Mesothelial cell of epicardium (in vitro differentiated cells): ENCODE results near the gene CEP44. TPM values are rescaled to one million over a fixed set of nuclear protein-coding genes. Genes with fewer than 3 reads are reported as not detected.

Source experiments
- DNase-seq, 2 experiments: peaks; one replicate each; pipeline ENCODE4 v3.0.0; 2021; ENCODE audit warnings: low spot score in 2 of 2; ENCODE audit not compliant: unreplicated experiment in 2 of 2
- H3K27ac Mint-ChIP-seq: 2 replicates; pipeline ENCODE4 v1.8.0; 2021; ENCODE audit warnings: mixed read lengths
- H3K27me3 Mint-ChIP-seq: 2 replicates; pipeline ENCODE4 v1.8.0; 2021; ENCODE audit warnings: low read depth, mixed read lengths
- H3K36me3 Mint-ChIP-seq: 2 replicates; pipeline ENCODE4 v1.8.0; 2021; ENCODE audit warnings: mixed read lengths
- H3K4me1 Mint-ChIP-seq: 2 replicates; pipeline ENCODE4 v1.8.0; 2021; ENCODE audit warnings: mixed read lengths
- H3K4me3 Mint-ChIP-seq: 2 replicates; pipeline ENCODE4 v1.8.0; 2021; ENCODE audit warnings: mild to moderate bottlenecking, moderate library complexity, mixed read lengths
- H3K9me3 Mint-ChIP-seq: 2 replicates; pipeline ENCODE4 v1.8.0; 2021; ENCODE audit warnings: mixed read lengths
- CTCF ChIP-seq: fragments of 200-600 bp; sonication (generic); IDR thresholded peaks from one replicate; pipeline ENCODE4 v1.5.0; 2021; ENCODE audit warnings: antibody characterized with exemption; ENCODE audit not compliant: unreplicated experiment
- total RNA-seq: library from RNA; stranded (reverse); gene quantifications from 3 replicates; pipeline ENCODE4 v1.2.1, GENCODE V29; 2021

Gene CEP44
- total RNA-seq, 1 donor from 2014 or later, result 24.1 TPM

GRCh38 chr4:174279433-174280155, 4.1 kb upstream of the CEP44 start:
- no peak for TF ChIP-seq CTCF
- Mint-ChIP-seq H3K9me3 (peaks cover 9% of the 10 kb centered on the region), H3K27me3 (no peaks in the 10 kb centered on the region), H3K36me3 (peaks cover 18% of the 10 kb centered on the region), H3K4me3 (no peak overlapping the region), H3K4me1 (peaks cover 24% of the 10 kb centered on the region), H3K27ac (no peak overlapping the region)
- DNase-seq, result no peak

GRCh38 chr4:174281182-174281737, 2.5 kb upstream of the CEP44 start:
- H3K9me3 Mint-ChIP-seq, result peaks cover 9% of the 10 kb centered on the region
- TF ChIP-seq CTCF, result no peak
- H3K4me3 Mint-ChIP-seq, result no peak overlapping the region
- DNase-seq, result no peak
- H3K4me1 Mint-ChIP-seq, result peaks cover 36% of the 10 kb centered on the region
- H3K27ac Mint-ChIP-seq, result no peak overlapping the region
- H3K36me3 Mint-ChIP-seq, result peaks cover 18% of the 10 kb centered on the region
- no peaks in the 10 kb centered on the region for H3K27me3 Mint-ChIP-seq

- H3K36me3 Mint-ChIP-seq, result peaks cover 18% of the 10 kb centered on the region
- peak overlapping the region; percentile 99 for H3K4me3 Mint-ChIP-seq
- H3K27ac Mint-ChIP-seq, result no peak overlapping the region
- H3K9me3 Mint-ChIP-seq, result peaks cover 9% of the 10 kb centered on the region
- TF ChIP-seq CTCF, result no peak
- no peaks in the 10 kb centered on the region for H3K27me3 Mint-ChIP-seq
- DNase-seq, result no peak
- peaks cover 36% of the 10 kb centered on the region for H3K4me1 Mint-ChIP-seq
Measured at GRCh38 chr4:174281901-174282300, 1.8 kb upstream of the CEP44 start.

- peak overlapping the region; percentile 99 for H3K4me3 Mint-ChIP-seq
- TF ChIP-seq CTCF, result no peak
- no peaks in the 10 kb centered on the region for H3K27me3 Mint-ChIP-seq
- peak overlapping the region; percentile 100 for H3K27ac Mint-ChIP-seq
- H3K4me1 Mint-ChIP-seq, result peaks cover 36% of the 10 kb centered on the region
- peaks cover 9% of the 10 kb centered on the region for H3K9me3 Mint-ChIP-seq
- DNase-seq, result peak in 1 of 2 experiments; percentile 63
- H3K36me3 Mint-ChIP-seq, result peaks cover 18% of the 10 kb centered on the region
Measured at GRCh38 chr4:174282836-174283506, 740 bp upstream of the CEP44 start.

GRCh38 chr4:174284487-174284886, 776 bp downstream of the CEP44 start:
- DNase-seq, result no peak
- TF ChIP-seq CTCF, result no peak
- Mint-ChIP-seq H3K27me3 (no peaks in the 10 kb centered on the region), H3K4me1 (peaks cover 36% of the 10 kb centered on the region), H3K36me3 (peaks cover 14% of the 10 kb centered on the region), H3K9me3 (peaks cover 11% of the 10 kb centered on the region), H3K4me3 (peak overlapping the region; percentile 99), H3K27ac (peak overlapping the region; percentile 100)
